Measurements from ENCODE around the gene TMEM115.

TMEM115 gene

DNA sequence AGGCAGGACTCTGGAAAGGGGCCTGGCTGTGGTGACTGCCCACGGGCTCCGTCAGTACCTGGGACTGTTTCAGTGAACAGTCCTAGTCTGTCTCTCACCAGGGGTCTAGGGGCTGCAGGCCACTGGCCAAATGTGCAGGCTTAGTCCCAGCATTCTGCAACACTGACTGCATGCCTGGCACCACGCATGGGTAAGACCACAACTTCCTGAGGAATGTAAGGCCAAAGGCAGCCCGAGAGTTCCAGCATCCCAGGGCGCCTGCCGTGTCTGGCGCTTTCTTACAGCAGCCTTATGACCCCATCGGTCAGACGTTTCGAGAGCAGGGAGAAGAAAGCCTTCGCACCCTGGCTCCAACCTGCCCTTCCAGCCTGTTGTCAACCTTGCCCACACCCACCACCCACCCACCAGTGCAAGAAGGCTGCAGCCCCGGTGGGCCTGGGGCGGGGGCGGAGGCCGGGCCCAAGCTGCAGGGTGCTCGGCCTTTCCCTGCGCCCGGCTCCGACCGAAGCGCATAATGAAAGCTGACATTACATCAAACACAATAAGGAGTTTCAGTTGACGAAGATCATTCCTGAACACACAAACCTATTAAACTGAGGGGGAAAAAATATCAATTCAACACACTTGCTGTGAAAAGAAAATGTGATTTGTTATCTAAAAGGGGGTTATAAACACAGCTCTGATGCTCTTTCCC is 29.5 kb upstream of the TMEM115 start:
- no peak for TF ChIP-seq CTCF (IDR thresholded peaks at IDR 0.05; ENCODE audit: insufficient read depth, low read length, missing control alignments)
- POLR2A ChIA-PET: no interaction called here
- no peak for DNase-seq (ENCODE audit: low read depth, low spot score)
- no peak overlapping the region for H3K4me3 ChIP-seq (ENCODE audit: low read depth, low read length)
- CTCF ChIA-PET: no interaction called here

- TF ChIP-seq CTCF (IDR thresholded peaks at IDR 0.05; ENCODE audit: insufficient read depth, low read length, missing control alignments): peak; percentile 36
- DNase-seq (ENCODE audit: low read depth, low spot score): no peak
- ChIA-PET POLR2A (no interaction called here), CTCF (no interaction called here)
- no peak overlapping the region for H3K4me3 ChIP-seq (ENCODE audit: low read depth, low read length)
Observed at GRCh38 chr3:50388016-50388719, 28.8 kb upstream of the TMEM115 start.

DNA sequence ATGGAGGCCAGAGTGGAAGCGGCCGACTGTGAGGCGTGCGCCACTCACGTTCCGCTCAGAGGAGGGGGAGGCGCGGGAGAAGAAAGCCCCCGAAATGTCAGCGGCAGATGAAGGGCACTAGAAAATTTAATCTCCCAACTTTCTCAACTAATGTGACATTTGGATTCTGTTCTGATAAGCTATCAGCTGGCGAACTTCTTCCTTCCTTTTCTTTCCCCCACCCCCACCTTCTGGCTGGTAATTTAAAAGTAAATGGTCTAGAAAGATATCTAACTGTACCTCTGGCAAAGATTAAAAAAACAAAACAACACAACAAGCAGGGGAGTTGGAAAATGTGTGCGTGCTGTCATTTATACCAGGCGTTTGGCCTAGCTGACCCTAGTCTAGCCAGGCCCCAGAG is 26.4 kb upstream of the TMEM115 start:
- no peak for TF ChIP-seq CTCF (IDR thresholded peaks at IDR 0.05; ENCODE audit: insufficient read depth, low read length, missing control alignments)
- H3K4me3 ChIP-seq (ENCODE audit: low read depth, low read length): no peak overlapping the region
- DNase-seq (ENCODE audit: low read depth, low spot score): no peak
- POLR2A ChIA-PET: no interaction called here
- CTCF ChIA-PET: interaction anchor here (1.0 to 1.8 kb wide), 3 partner anchors 9 to 53 kb away, joined by 3 to 6 read pairs (median 4); no protein-coding TSS in a partner anchor

DNA sequence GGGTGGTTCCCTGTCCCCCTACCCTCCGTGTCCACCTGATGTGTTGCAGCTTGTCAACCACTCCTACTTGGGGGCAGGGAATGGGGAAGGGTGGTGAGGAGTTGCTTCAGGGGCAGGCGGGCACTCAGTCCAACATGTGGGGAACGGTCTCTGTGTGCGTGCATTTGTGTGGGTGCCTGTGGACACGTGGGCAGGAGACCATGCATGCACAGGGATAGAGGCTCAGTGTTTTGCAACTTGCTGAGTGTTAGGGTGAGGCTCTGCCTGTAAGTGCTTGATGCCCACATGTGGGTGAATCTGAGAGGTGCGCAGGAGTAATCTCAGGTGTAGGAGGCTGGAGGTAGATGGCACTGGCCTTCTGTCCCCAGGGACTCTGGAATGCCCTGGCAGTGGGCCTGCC is 24.4 kb upstream of the TMEM115 start:
- ChIA-PET POLR2A (interaction anchor here (1.0 kb wide), 1 partner anchor 33 kb away, joined by 3 read pairs; the partner anchor contains the start of genes CYB561D2 and NPRL2), CTCF (no interaction called here)
- TF ChIP-seq CTCF (IDR thresholded peaks at IDR 0.05; ENCODE audit: insufficient read depth, low read length, missing control alignments): no peak
- no peak for DNase-seq (ENCODE audit: low read depth, low spot score)
- H3K4me3 ChIP-seq (ENCODE audit: low read depth, low read length): no peak overlapping the region

GRCh38 chr3:50382722-50383121 is 23.4 kb upstream of the TMEM115 start:
- ChIA-PET POLR2A (no interaction called here), CTCF (no interaction called here)
- DNase-seq (ENCODE audit: low read depth, low spot score): no peak

More at GRCh38 chr3:50382722-50383121, 23.4 kb upstream of the TMEM115 start:
- no peak overlapping the region for H3K4me3 ChIP-seq (ENCODE audit: low read depth, low read length)
- no peak for TF ChIP-seq CTCF (IDR thresholded peaks at IDR 0.05; ENCODE audit: insufficient read depth, low read length, missing control alignments)

Measured in AG04449 (cell line).